ENCODE measurements around the gene CDSN.
"Not testable (repeated sequence)": the region's sequence is repeated elsewhere in the genome, so short reads cannot be mapped to it uniquely, and the experiment has no call there.

CDSN gene
- total RNA-seq: 0 reads per million in 2 donors

- DNase-seq: no peak
Measured at GRCh38 chr6:31120151-31120915, at the start of gene CDSN. TSS of gene CDSN (minus strand) at chr6:31120446. CDS start at chr6:31120419, 27 bp downstream.

GRCh38 chr6:31169123-31169857 is 49.0 kb upstream of the CDSN start:
- DNase-seq: no peak

GRCh38 chr6:31168606-31169005 is 48.4 kb upstream of the CDSN start:
- DNase-seq: no peak

GRCh38 chr6:31165986-31166385 is 45.7 kb upstream of the CDSN start:
- DNase-seq: no peak

- DNase-seq: not testable (repeated sequence)
Measured at GRCh38 chr6:31165064-31165832, 45.0 kb upstream of the CDSN start.

GRCh38 chr6:31164475-31165063 is 44.3 kb upstream of the CDSN start:
- DNase-seq: not testable (repeated sequence)

- no peak for DNase-seq
Measured at GRCh38 chr6:31163922-31164321, 43.7 kb upstream of the CDSN start.

- no peak for DNase-seq
Measured at GRCh38 chr6:31162463-31163165, 42.4 kb upstream of the CDSN start.

- DNase-seq: no peak
Measured at GRCh38 chr6:31161216-31162126, 41.2 kb upstream of the CDSN start.

- no peak for DNase-seq
Measured at GRCh38 chr6:31158863-31159855, 38.9 kb upstream of the CDSN start.

- peak; percentile 96 for DNase-seq
Measured at GRCh38 chr6:31158140-31158862, 38.1 kb upstream of the CDSN start, which contains the start of gene TCF19. TSS of gene TCF19 (plus strand) at chr6:31158589. CDS start at chr6:31159470, 881 bp downstream.

- DNase-seq: no peak
Measured at GRCh38 chr6:31157513-31158139, 37.4 kb upstream of the CDSN start, which contains the start of gene CCHCR1. TSS of gene CCHCR1 (minus strand) at chr6:31157802. CDS start at chr6:31157600, 202 bp downstream.

- DNase-seq: no peak
Measured at GRCh38 chr6:31156641-31157040, 36.4 kb upstream of the CDSN start.

- DNase-seq: no peak
Measured at GRCh38 chr6:31154436-31154835, 34.2 kb upstream of the CDSN start.

GRCh38 chr6:31152781-31153180 is 32.5 kb upstream of the CDSN start:
- DNase-seq: no peak

GRCh38 chr6:31149827-31150447 is 29.7 kb upstream of the CDSN start:
- DNase-seq: no peak

GRCh38 chr6:31145386-31145785 is 25.1 kb upstream of the CDSN start:
- DNase-seq: no peak

- no peak for DNase-seq
Measured at GRCh38 chr6:31144970-31145340, 24.7 kb upstream of the CDSN start.

All from activated gamma-delta T cell (primary cell).